Ovary (tissue), 9 donors: Measurements from ENCODE around the gene ASIC1. TPM values are rescaled to one million over a fixed set of nuclear protein-coding genes. Genes with fewer than 3 reads are reported as not detected.

Experiments used
- DNase-seq, 5 donors: peaks; one replicate each; pipeline ENCODE4 v3.0.0-alpha.2; 2019 to 2020
- H3K27ac ChIP-seq, 2 donors: fragments of 200-600 bp; one replicate each; pipeline versions ENCODE4 v1.5.1 to v1.8.0; 2019 to 2022
- H3K27me3 ChIP-seq: fragments of 200-600 bp; one replicate; pipeline ENCODE4 v1.8.0; 2022
- H3K36me3 ChIP-seq: fragments of 200-600 bp; sonication (generic); one replicate; pipeline ENCODE4 v1.5.1; 2019
- H3K4me1 ChIP-seq: one replicate; pipeline ENCODE4 v1.8.1; 2013; ENCODE audit warnings: mild to moderate bottlenecking, moderate library complexity; ENCODE audit not compliant: insufficient read depth
- H3K4me3 ChIP-seq: fragments of 200-600 bp; sonication (generic); one replicate; pipeline ENCODE4 v1.5.1; 2017
- H3K9me3 ChIP-seq, 2 donors: fragments of 200-600 bp in 1 of 2; sonication (generic) in 1 of 2; one replicate each; pipeline versions ENCODE4 v1.5.1 to v1.8.1; 2013 to 2019; ENCODE audit warnings: mild to moderate bottlenecking in 1 of 2, moderate library complexity in 1 of 2
- CTCF ChIP-seq, 3 donors: fragments of 450-650 bp in 2 of 3; fragments of 200-600 bp in 1 of 3; IDR thresholded peaks; one replicate each; pipeline versions ENCODE4 v1.5.1 to v1.8.0; 2016 to 2022; ENCODE audit warnings: antibody characterized with exemption in 3 of 3, mild to moderate bottlenecking in 1 of 3
- EP300 ChIP-seq: sonication (generic); formaldehyde crosslinking; IDR thresholded peaks from one replicate; pipeline ENCODE4 v1.6.1; 2017; ENCODE audit warnings: antibody characterized with exemption
- POLR2A ChIP-seq: fragments of 450-650 bp; IDR thresholded peaks from one replicate; pipeline ENCODE4 v1.6.1; 2017; ENCODE audit warnings: antibody characterized with exemption, mild to moderate bottlenecking, moderate library complexity
- WGBS, 3 donors: extraction: QIAGEN DNeasy Blood & Tissue Kit in 1 of 3; methylation state at CpG; one replicate each; pipeline versions ENCODE4 v1.1.5 to v1.1.7; 2013 to 2017; 5-methylcytosine and 5-hydroxymethylcytosine counted together
- intact Hi-C, 4 donors: fragments of 100-400 bp; cut with DNase I; formaldehyde crosslinking; loops; one replicate each; pipeline versions ENCODE4 v1.11.0 to v1.15.1; 2022 to 2023
- polyA plus RNA-seq, 2 donors: library from polyadenylated mRNA; stranded (reverse); fragments of 200-250 nt in 1 of 2; fragments of 350-450 nt in 1 of 2; fragmentation: Illumina TruSeq in 1 of 2; extraction: RNeasy Lipid Tissue Mini Kit (QIAGEN cat#74804) in 1 of 2; gene quantifications; one replicate each; pipeline ENCODE4 v1.2.3, GENCODE V29; 2013 to 2014
- total RNA-seq, 7 donors: library from RNA; depleted of rRNA in 2 of 7; stranded (reverse); fragments of >200 nt in 2 of 7; fragmentation: NEBNext Ultra II Directional in 3 of 7; extraction: Animal tissue kit (Norgen Biotek cat#: 25700) in 3 of 7; gene quantifications; one replicate each; pipeline versions ENCODE4 v1.1.0 to v1.2.4, GENCODE V29; 2016 to 2023
- donor health status: DM: no; HTN: no; CAD: no; lungs with moderate emphysema.
- donor health status: DM: no; HTN: no; CAD: no.
- donor health status: Bipolar disorder and iron deficiency.
- donor health status: DM: yes; HTN: yes; CAD: no.
- donor health status: DM: no; HTN: no; CAD: no.
- donor health status: DM: yes; HTN: yes; CAD: no.

Gene ASIC1
- total and polyA plus RNA-seq, 9 donors = 0.12 to 4.1 (median 0.69) TPM

GRCh38 chr12:50121641-50122040 is 64.2 kb downstream of the ASIC1 start:
- H3K4me1 ChIP-seq = peaks cover 8% of the 10 kb centered on the region

DNA sequence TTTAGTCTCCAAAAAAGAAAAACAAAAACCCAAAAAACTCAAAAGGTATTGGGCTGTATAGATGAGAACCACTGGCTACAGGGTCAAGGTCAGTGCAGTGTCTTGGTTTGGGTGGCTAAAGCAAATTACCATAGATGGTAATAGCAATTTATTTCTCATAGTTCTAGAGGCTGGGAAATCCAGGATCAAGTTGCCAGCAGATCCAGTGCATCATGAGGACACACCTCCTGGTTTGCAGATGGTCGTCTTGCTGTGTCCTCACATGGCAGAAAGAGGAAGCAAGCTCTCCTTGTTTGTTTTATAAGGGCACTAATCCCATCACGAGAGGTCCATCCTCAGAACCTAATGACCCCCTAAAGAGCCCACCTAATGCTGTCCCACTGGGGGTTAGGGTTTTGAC is 65.8 kb downstream of the ASIC1 start:
- TF ChIP-seq POLR2A (no peak), EP300 (no peak), CTCF (IDR thresholded peaks at IDR 0.05) (no peak)
- intact Hi-C loops = no loop called here
- WGBS, 3 donors = 54 to 66% (median 56%) methylated on average over 2 of the region's 2 CpGs
- H3K4me1 ChIP-seq = peaks cover 6% of the 10 kb centered on the region
- no peaks in the 10 kb centered on the region for H3K27me3 ChIP-seq
- no peak for DNase-seq
- H3K36me3 ChIP-seq = no peaks in the 10 kb centered on the region
- H3K4me3 ChIP-seq = no peak overlapping the region
- no peak overlapping the region for H3K27ac ChIP-seq
- H3K9me3 ChIP-seq = no peaks in the 10 kb centered on the region

More at GRCh38 chr12:50121641-50122040, 64.2 kb downstream of the ASIC1 start:
- H3K27me3 ChIP-seq = no peaks in the 10 kb centered on the region
- TF ChIP-seq EP300 (no peak), POLR2A (no peak), CTCF (IDR thresholded peaks at IDR 0.05) (no peak)
- intact Hi-C loops = no loop called here
- no peaks in the 10 kb centered on the region for H3K36me3 ChIP-seq
- H3K27ac ChIP-seq = no peak overlapping the region
- no peak for DNase-seq
- no peak overlapping the region for H3K4me3 ChIP-seq
- no peaks in the 10 kb centered on the region for H3K9me3 ChIP-seq
- WGBS, 3 donors = 78 to 91% (median 80%) methylated on average over 5 of the region's 5 CpGs

DNA sequence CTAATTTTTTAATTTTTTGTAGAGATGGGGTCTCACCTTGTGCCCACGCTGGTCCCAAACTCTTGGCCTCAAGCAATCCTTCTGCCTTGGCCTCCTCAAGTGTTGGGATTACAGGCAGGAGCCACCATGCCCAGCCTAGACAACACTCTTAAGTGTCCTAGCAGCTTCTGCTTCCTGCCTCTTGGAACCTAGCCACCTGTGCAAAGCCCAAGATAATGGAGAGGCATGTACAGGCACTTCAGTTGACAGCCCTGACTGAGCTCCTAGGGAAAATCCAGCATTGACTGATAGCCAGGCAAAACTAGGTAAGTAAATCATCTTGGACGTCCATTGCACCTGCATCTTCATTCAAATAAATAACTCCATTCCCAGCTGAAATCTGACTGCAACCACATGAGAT is 70.2 kb downstream of the ASIC1 start:
- WGBS, 3 donors = 78 to 82% (median 79%) methylated on average over 2 of the region's 2 CpGs
- no peak for TF ChIP-seq POLR2A
- TF ChIP-seq EP300 = no peak
- TF ChIP-seq CTCF (IDR thresholded peaks at IDR 0.05) = no peak
- no peak for DNase-seq
- intact Hi-C loops = no loop called here
- Histone ChIP-seq H3K36me3 (no peaks in the 10 kb centered on the region), H3K27me3 (no peaks in the 10 kb centered on the region), H3K4me1 (peaks cover 6% of the 10 kb centered on the region), H3K27ac (no peak overlapping the region), H3K4me3 (no peak overlapping the region), H3K9me3 (no peaks in the 10 kb centered on the region)

GRCh38 chr12:50129290-50129689 is 71.9 kb downstream of the ASIC1 start:
- no peaks in the 10 kb centered on the region for H3K36me3 ChIP-seq

More at GRCh38 chr12:50129290-50129689, 71.9 kb downstream of the ASIC1 start:
- no peak overlapping the region for H3K4me3 ChIP-seq
- H3K27me3 ChIP-seq = no peaks in the 10 kb centered on the region
- H3K9me3 ChIP-seq = no peaks in the 10 kb centered on the region
- TF ChIP-seq EP300 (no peak), CTCF (IDR thresholded peaks at IDR 0.05) (no peak), POLR2A (no peak)
- H3K4me1 ChIP-seq = no peaks in the 10 kb centered on the region
- intact Hi-C loops = no loop called here
- H3K27ac ChIP-seq = no peak overlapping the region
- WGBS, 3 donors = 84 to 93% (median 87%) methylated on average over 4 of the region's 4 CpGs
- no peak for DNase-seq
